ENCODE data around the gene QRICH2. TPM values are rescaled to one million over a fixed set of nuclear protein-coding genes. Genes with fewer than 3 reads are reported as not detected.

The QRICH2 gene
- total RNA-seq, 1 donor from 2014 or later = 3.4 TPM

DNA sequence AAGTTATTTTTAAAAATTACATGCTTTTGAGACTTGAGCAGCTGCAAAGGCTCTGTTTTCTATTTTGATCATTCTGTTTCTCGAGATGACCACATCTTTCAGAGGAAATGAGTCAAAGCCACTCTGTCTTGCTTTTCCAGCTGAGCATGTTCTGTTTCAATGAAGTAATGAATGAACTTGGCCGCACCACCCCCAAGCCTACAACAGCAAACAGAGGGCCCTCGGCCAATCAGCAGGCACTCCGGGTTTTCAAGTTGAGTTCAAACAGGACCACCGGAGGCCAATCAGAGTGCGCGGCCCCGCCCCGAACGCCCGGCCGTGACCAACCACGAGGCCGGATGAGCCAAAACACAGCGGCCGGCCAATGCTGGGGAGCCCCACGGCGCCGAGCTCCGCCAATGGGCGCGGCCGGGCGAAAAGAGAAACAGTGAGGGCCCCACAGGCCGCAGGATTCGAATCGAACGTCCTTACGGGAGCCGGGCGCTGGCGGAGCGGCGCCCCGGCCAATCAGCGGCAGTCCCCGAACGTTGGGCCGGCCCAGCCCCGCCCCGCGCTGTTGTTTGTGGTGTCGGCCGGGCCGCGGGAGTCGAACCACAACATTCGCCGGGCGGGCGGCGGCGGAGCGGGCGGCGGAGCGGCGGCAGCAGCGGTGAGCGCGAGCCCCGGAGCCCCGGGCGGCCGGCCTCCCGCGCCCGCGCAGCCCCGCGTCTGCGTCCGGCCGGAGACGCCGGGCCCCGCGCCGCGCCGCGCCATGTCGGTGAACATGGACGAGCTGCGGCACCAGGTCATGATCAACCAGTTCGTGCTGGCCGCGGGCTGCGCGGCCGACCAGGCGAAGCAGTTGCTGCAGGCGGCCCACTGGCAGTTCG lies 43.1 kb downstream of the QRICH2 start, which contains the start of gene UBALD2:
Gene UBALD2 (plus strand): TSS at position 594 of the 869 bp plus-strand sequence. CDS start 158 bp downstream, at position 752.
- Histone ChIP-seq H3K9me3 (no peaks in the 10 kb centered on the region), H3K4me1 (peaks cover 61% of the 10 kb centered on the region)
- peak; percentile 94 for ATAC-seq

DNA sequence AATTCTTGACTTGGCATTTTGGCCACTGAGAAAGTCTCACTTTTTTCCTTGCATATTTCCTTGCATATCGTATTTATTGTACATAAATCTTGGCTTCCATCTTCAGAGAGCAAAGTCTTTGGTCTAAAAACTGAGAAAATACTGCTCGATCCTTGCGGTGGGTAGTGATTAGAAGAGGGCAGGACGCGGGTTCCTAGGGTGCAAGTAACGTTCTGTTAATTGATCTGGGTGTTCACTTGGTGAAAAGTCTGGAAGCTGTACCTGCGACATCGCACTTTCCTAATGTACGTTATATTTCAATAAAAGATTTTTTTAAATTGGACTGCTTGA lies 43.7 kb downstream of the QRICH2 start:
- Histone ChIP-seq H3K27me3 (no peaks in the 10 kb centered on the region), H3K4me1 (peaks cover 58% of the 10 kb centered on the region), H3K36me3 (peaks cover 4% of the 10 kb centered on the region), H3K27ac (peak overlapping the region; percentile 81), H3K4me3 (peak overlapping the region; percentile 8), H3K9me3 (no peaks in the 10 kb centered on the region)
- intact Hi-C loops (cut with DNase I) = no loop called here
- DNase-seq (no peak), ATAC-seq (no peak)
- TF ChIP-seq, protein P1, sequence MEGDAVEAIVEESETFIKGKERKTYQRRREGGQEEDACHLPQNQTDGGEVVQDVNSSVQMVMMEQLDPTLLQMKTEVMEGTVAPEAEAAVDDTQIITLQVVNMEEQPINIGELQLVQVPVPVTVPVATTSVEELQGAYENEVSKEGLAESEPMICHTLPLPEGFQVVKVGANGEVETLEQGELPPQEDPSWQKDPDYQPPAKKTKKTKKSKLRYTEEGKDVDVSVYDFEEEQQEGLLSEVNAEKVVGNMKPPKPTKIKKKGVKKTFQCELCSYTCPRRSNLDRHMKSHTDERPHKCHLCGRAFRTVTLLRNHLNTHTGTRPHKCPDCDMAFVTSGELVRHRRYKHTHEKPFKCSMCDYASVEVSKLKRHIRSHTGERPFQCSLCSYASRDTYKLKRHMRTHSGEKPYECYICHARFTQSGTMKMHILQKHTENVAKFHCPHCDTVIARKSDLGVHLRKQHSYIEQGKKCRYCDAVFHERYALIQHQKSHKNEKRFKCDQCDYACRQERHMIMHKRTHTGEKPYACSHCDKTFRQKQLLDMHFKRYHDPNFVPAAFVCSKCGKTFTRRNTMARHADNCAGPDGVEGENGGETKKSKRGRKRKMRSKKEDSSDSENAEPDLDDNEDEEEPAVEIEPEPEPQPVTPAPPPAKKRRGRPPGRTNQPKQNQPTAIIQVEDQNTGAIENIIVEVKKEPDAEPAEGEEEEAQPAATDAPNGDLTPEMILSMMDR (IDR thresholded peaks at IDR 0.05) = no peak

More for the DNA sequence above, 43.1 kb downstream of the QRICH2 start, which contains the start of gene UBALD2:
- Histone ChIP-seq H3K36me3 (peaks cover 10% of the 10 kb centered on the region), H3K4me3 (peak within 1 kb of the TSS; percentile 77), H3K27me3 (no peaks in the 10 kb centered on the region), H3K27ac (peak within 1 kb of the TSS; percentile 93)
- intact Hi-C loops (cut with DNase I) = no loop called here
- peak; percentile 100 for DNase-seq
- TF ChIP-seq, protein P1 (IDR thresholded peaks at IDR 0.05) = no peak

- TF ChIP-seq, protein P1 (IDR thresholded peaks at IDR 0.05) = no peak
- Histone ChIP-seq H3K4me1 (peaks cover 55% of the 10 kb centered on the region), H3K27me3 (no peaks in the 10 kb centered on the region), H3K36me3 (no peaks in the 10 kb centered on the region), H3K4me3 (no peak overlapping the region), H3K9me3 (no peaks in the 10 kb centered on the region), H3K27ac (peak overlapping the region; percentile 81)
- no peak for DNase-seq
- no peak for ATAC-seq
- intact Hi-C loops (cut with DNase I) = no loop called here
Observed at GRCh38 chr17:76263896-76264295, 44.2 kb downstream of the QRICH2 start.

DNA sequence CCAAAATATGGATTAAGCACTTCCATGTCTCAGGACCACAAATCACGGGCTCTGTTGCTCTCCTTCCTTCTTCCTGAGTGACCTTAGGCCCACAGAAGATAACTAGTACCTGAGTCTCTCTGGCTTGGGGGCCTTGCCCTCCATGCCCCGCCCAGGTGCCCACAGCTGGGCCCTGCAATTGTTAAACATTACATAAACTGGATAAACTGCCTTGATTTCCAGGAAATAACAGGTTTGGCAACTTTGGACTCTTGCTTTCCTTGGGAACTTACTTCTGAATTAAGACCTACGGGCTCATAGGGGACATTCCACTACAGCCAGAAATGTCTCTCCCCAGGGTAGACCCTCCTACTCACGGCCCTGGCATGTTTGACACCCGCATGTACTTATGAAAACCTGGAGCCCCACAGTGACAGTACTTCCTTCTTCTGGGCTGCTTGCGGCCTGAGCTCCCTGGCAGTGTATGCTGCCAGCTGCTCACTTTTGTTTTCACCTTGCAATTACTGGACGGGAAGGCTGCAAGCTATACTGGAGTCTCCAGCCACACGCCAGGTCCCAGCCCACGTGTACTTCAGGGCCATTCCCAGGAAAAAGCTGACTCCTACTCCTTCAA lies 45.2 kb downstream of the QRICH2 start:
- Histone ChIP-seq H3K4me3 (no peak overlapping the region), H3K9me3 (no peaks in the 10 kb centered on the region), H3K27ac (peak overlapping the region; percentile 81), H3K4me1 (peaks cover 45% of the 10 kb centered on the region), H3K27me3 (no peaks in the 10 kb centered on the region), H3K36me3 (no peaks in the 10 kb centered on the region)
- intact Hi-C loops (cut with DNase I) = no loop called here
- DNase-seq (no peak), ATAC-seq (peak; percentile 1)
- TF ChIP-seq, protein P1 (IDR thresholded peaks at IDR 0.05) = no peak

DNA sequence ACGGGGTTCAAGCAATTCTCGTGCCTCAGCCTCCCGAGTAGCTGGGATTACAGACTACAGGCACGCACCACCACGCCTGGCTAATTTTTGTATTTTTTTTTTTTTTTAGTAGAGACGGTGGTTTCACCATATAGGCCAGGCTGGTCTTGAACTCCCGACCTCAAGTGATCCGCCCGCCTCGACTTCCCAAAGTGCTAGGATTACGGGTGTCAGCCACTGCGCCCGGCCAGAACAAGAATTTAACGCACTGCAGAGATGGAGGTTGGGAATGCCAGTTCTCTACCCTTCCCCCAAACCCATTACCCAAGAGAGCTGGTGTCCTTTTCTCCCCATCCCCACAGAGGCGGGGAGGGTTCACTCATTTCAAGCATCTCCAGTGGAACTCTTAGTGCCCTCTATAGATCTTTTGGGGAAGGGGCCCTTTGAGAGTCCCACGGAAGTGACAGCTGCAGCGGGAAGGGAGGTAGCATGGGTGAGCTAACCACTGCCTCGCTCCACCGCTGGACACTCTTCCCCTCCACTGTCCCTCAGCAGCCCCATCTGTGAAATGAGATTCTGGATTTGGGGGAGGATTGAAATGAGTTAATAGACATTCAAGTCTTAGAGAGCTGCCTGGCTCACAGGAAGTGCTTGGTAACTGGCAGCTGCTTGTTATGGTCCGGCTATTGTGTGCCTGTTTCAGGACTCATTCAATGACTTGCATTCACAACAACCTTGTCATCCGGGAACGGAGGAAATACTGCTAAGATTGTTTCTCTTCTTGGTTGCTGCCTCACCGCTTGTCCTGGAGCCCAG lies 46.5 kb downstream of the QRICH2 start:
- H3K4me3 ChIP-seq = no peak overlapping the region
- H3K9me3 ChIP-seq = no peaks in the 10 kb centered on the region
- DNase-seq (no peak), ATAC-seq (no peak)
- H3K27me3 ChIP-seq = no peaks in the 10 kb centered on the region
- TF ChIP-seq, protein P1 (IDR thresholded peaks at IDR 0.05) = no peak
- no peaks in the 10 kb centered on the region for H3K36me3 ChIP-seq
- peak overlapping the region; percentile 81 for H3K27ac ChIP-seq
- peaks cover 32% of the 10 kb centered on the region for H3K4me1 ChIP-seq
- intact Hi-C loops (cut with DNase I) = no loop called here

Data from upper lobe of right lung (tissue), 1 donor.